Fibroblast of gingiva (primary cell): ENCODE results near the gene EPHA1.
"Not testable (repeated sequence)": the region's sequence is repeated elsewhere in the genome, so short reads cannot be mapped to it uniquely, and the experiment has no call there.

Experiments used
- DNase-seq: peaks from one replicate; pipeline ENCODE4 v3.0.0-alpha.2; 2011; ENCODE audit warnings: low read depth

EPHA1 gene

DNA sequence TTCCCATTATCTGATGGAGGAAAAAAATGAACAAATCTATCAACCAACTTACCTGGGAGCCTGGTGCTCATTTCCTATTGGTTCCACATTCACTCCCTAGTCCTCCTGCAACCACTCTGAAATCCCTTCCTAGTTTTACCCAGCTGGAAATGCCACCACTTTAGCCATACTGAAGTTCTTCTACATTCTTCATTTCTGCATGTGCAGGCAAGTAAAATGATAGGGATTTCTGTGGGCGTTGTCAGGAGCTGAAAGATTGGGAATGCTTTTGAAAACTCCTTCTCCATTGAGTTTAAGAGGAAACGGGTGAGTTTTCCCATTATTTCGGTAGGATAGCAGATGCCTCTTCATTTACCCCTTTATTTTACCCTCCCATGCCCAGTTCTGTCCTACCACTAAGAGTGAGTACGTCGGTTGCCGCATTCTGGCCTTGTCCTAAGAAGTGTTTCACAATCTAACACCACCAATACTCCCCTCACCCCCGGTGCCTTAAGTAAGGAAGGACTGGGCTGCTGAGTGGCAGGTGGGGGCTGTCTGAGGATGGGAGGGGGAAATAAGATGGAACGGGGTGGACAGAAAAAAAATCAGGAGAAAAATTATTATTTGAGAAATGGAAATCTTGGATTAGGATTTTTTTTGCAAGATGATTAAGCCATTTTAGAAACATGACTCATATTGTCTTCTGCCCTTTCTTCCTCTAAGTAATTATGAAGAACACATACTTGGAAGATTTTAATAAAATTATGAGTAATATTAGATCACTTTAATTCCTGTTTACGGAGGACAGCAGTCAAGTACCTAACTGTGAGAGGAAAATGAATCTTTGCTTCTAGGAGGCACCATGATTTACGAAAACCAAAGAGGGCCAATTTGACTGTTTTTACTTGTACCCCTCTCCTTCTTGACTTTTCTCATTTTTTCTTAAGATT lies 21.4 kb upstream of the EPHA1 start:
- DNase-seq = peak; percentile 26

- no peak for DNase-seq
Measured at GRCh38 chr7:143426479-143427142, 18.0 kb upstream of the EPHA1 start.

DNA sequence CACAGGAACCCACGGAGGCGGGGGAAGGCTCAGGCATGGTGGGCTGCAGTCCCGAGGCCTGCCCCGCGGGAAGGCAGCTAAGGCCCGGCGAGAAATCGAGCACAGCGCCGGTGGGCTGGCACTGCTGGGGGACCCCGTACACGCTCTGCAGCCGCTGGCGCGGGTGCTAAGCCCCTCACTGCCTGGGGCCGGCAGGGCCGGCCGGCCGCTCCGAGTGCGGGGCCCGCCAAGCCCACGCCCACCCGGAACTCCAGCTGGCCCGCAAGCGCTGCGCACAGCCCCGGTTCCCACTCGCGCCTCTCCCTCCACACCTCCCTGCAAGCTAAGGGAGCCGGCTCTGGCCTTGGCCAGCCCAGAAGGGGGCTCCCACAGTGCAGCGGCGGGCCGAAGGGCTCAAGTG lies 15.8 kb upstream of the EPHA1 start:
- DNase-seq = not testable (repeated sequence)

GRCh38 chr7:143422033-143422432 lies 13.4 kb upstream of the EPHA1 start:
- no peak for DNase-seq

DNA sequence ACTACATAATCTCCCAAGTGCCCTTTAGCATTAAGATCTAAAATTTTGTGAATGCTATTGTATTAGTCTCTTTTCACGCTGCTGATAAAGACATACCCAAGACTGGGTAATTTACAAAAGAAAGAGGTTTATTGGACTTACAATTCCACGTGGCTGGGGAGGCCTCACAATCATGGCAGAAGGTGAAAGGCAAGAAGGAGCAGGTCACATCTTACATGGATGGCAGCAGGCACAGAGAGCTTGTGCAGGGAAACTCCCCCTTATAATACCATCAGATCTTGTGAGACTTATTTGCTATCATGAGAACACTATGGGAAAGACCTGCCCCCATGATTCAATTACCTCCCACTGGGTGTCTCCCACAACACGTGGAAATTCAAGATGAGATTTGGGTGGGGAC lies 12.0 kb upstream of the EPHA1 start:
- not testable (repeated sequence) for DNase-seq

- no peak for DNase-seq
Measured at GRCh38 chr7:143419880-143420279, 11.2 kb upstream of the EPHA1 start.

- DNase-seq = no peak
Measured at GRCh38 chr7:143418681-143419458, 10.2 kb upstream of the EPHA1 start.

DNA sequence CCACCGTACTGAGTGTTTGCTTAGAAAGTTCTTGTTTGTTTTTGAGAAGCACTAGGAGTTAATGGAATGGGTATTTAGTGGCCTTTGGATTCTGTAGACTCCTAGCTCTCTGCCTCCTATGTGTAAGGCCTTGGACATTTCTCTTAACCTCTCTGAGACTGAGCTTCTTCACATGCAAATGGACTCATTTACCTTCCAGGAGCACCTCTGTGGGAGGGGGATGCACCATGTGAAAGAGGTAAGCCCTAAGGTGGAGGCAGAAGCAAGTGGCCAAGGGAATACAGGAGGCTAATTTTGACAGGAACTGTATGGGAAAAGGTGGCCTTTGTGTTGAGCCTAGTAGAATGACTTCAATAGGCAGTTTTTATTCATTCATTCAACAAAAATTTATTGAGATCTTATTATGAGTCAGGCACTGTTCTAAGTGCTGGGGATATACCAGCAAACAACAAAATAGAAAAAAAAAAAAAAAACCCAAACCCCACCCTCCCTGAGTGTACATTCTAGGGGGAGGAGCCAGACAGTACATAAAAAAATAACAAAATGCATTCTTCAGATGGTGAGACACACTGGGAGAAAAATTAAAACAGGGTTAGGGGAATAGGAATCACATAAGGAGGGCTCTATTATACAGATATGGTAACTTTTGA lies 9.2 kb upstream of the EPHA1 start:
- no peak for DNase-seq

DNA sequence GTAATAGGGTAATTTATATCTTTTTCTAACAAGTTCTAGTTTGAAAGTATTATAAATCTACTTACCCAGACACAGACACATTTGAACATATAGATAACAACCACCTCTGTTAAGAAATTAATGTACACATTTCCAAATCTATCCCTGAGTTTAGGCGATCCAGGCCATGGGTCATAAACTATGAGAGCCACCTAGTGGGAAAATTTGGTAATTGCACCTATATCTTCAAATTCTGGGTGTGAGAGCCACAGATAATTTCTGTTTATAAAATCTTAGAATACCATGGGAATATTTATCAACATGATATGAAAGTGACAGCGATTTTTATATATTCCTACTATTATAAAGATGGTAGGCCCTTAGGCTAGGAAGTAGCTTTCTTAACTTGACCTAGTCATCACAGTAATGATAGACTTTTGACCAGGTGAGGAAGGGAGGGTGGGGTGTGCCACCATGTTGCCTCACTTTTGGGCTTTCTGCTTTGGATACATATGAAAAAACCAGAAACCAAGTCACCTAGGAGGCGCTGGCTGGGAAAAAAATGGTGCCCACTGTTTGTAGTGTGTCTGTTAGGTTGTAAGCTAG lies 8.0 kb upstream of the EPHA1 start:
- peak; percentile 36 for DNase-seq

- no peak for DNase-seq
Measured at GRCh38 chr7:143415742-143416397, 7.2 kb upstream of the EPHA1 start.

GRCh38 chr7:143415209-143415608 lies 6.6 kb upstream of the EPHA1 start:
- peak; percentile 31 for DNase-seq

DNA sequence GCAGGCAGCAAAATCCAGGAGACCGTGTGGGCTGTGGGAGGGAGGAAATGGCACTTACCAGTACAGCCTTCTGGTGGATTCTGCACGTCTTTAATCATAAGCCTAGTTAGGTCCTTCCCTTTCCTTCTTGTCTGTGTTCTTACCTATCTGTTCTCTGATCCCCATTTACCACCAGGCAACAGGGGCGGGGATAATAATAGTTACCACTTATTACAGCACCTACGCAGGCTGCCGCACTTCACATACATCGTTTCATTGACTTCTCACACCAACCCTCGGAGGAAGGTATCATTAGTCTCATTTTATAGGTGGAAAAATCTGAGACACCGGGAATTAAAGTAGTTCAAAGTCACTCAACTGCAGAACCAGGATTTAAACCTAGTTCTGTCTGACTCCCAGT lies 4.5 kb upstream of the EPHA1 start:
- no peak for DNase-seq

DNA sequence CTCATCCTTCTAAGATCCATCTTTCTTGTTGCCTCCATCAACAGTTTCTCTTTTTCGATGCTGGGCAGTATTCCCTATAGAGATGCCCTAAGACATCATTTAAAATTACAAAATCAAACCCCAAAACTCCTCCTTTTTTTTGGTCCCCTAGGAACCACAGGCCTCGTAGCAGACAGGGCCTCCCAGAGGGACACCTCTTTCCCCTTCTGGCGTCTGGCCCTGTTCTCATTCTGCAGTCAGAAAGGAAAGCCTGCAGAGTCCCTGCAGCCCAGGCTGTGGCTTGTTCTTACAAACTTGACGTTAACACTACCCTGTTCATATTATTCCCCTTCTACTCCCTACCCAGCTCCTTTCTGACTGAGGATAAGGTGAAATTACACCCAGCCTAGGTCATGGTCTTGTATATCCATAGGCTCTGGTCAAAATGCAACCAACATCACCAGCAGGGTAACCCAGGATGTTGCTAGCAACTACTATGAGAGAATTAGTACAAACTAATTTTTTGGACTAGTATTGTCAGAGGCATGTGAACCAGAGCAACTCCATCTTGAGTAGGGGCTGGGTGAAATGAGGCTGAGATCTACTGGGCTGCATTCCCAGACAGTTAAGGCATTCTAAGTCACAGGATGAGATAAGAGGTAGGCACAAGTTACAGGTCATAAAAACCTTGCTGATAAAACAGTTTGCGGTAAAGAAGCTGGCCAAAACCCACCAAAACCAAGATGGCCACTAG lies 3.5 kb upstream of the EPHA1 start:
- no peak for DNase-seq

GRCh38 chr7:143410521-143411004 lies 1.9 kb upstream of the EPHA1 start:
- DNase-seq = peak; percentile 44

GRCh38 chr7:143408252-143408685 lies 387 bp downstream of the EPHA1 start:
- DNase-seq = no peak

DNA sequence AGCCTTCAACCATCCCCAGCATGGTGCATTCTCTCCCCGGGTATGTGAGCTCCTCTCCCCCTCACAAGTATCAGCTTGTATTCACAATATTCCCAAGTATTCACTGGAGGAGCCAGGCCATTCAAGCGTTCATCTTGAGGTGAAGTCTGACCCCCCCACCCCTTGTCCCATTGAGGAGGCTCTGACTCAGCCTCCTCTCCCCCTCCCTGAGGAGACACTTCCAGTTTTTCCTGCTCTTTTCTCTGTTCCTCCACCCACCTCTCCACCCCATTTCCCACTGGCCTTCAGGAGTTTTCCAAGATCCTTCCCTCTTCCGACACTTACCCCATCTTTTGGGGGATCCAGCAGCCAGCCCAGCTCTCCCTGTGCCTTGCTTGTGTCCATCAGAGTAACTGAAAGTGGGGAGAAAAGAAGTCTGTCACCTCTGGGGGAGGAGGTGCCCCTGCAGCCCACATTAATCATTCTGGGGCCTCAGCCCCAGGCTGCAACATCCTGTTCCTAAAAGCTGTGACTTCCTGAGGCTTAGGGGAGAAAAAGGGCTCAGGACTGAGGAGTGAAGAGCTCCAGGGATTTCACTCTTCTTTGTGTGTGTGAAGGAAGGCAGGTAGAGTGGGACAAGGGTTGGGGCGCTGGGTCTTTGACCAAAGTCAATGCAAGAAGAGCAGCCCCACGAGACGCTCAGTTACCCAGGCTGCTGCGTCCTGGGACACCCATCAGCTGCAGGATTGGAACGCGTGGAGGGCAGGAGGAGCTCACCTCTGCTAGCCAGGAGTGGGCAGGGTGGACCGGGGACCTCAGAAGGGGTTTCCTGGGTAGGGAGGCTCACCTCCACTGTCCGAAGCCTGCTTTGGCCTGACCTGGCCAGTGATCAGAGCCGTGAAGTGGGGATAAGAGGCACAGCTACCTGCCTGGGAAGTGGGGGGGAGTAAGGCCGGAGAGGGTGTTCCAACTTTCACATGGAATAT lies 1.1 kb downstream of the EPHA1 start:
- DNase-seq = no peak

GRCh38 chr7:143406002-143406357 lies 2.7 kb downstream of the EPHA1 start:
- no peak for DNase-seq

GRCh38 chr7:143405173-143406001 lies 3.3 kb downstream of the EPHA1 start:
- DNase-seq = no peak
